ENCODE results near the gene SUMO4.

The SUMO4 gene

GRCh38 chr6:149392093-149392492 is 8.0 kb upstream of the SUMO4 start:
- no peak for DNase-seq

DNA sequence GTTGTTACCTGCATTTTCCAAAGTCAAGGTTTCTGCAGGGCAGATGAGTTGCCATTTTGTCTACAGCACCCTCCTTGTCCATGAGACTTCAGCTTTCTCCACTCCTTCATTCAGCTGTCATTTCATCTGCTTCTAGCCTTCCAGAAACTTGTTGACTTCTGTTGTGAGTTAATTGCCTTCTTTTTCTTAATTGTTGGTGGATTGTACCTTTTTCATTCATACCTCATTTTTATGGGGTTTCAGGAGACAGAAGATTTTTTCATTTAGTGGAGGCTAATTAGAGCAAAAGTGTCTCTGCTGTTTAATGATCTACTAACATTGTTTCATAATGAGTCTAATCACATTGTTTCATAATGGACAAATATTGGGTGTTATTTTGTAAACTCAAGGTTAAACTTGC is 7.5 kb upstream of the SUMO4 start:
- DNase-seq = no peak

DNA sequence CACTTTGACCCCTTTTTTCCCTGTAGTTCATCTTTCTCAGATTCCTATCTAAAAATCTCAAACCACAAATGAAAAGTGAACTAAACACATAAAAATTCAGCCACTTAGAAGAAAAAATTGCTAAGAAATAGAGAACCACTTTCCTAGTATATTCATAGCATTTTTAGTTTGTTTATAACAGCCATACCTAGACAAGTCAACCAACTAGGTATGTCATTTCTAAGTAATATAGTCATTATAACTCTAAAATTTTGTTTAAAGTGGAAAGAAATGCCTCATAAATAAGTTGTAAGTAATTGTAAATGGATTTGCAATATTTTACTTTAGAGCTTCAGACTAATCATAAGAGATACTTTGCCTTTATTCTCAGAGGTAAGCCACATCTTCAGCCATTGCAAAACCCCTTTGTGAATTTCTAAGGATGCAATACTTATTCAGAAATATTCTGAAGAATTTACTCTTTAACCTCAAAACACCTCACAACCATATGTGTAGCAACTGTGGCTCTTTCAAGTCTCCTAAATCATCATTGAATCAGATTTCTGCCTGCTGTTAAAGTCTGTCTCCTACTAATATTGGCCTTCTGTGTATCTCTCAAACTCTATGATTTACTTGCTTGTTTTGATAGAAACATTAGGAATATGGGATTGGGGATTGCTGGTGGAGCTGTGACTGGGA is 6.9 kb upstream of the SUMO4 start:
- DNase-seq = no peak

DNA sequence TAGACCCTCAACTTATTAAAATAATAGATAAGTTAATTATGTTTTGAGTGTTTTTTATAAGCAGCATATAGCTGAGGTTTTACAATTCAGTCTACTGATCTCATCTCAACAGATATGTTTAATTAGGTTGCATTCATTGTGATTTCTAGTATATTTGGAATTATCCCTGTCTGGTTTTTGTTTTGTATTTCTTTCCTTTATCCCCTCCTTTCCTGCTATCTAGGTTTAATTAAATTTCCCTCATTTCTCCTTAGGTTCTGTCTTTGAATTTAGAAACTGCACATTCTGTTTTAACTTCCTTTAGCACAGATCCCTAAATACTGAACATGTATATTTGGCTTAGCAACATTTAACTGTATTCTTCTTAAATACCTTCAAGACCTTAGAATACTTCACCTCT is 4.9 kb upstream of the SUMO4 start:
- no peak for DNase-seq

DNA sequence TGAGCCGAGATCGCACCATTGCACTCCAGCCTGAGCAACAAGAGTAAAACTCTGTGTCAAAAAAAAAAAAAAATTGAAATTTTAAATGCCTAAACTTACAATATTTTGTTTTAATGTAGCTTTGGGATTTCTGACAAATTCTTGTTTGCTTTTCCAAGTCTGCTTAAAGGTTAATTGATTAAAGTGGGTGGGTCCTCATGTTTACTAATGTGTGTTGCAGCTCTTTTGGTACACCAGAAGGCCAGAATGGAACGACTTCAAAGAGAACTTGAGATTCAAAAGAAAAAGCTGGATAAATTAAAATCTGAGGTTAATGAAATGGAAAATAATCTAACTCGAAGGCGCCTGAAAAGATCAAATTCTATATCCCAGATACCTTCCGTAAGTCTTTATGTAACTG is 2.7 kb upstream of the SUMO4 start:
- DNase-seq = no peak

GRCh38 chr6:149403534-149403933 is 3.5 kb downstream of the SUMO4 start:
- no peak for DNase-seq

DNA sequence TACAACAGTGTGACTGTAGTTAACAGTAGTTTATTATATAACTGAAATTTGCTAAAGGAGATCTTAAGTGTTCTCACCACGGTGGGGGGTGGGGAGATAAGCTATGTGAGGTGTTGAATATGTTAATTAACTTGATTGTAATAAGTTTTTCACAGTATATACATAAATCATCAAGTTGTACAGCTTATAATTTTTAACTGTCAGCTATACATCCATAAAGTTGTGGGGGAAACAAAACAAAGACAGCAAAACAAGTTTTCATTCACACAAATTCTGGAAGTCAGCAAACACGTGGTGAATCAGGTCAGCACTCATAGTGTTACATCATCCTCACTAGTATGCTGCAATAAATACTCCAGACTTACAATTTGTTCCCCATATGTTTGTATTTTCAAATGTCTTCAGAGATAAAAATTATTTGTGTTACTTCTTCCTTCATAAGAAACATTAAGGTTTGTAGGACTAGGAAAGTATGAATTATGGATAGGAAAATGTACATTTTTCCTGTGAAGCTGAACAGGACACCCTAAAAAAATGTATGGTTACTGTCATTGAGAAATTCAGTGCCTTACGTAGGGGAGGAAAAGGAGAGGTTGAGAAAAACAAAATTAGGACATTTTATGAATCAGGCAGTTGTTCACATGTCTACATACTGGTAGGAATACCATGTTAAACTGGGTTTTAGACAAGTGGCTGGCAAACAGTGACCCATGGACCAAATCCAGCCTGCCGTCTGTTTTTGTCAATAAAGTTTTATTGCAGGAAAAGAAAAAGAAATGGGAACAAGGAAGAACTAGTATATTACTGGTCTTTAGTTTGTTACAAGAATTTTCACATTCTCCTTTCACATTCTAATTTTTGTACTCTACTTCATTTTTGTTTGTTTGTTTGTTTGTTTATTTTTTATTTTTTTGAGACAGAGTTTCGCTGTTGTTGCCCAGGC is 6.0 kb downstream of the SUMO4 start:
- peak; percentile 87 to 89 for DNase-seq

DNA sequence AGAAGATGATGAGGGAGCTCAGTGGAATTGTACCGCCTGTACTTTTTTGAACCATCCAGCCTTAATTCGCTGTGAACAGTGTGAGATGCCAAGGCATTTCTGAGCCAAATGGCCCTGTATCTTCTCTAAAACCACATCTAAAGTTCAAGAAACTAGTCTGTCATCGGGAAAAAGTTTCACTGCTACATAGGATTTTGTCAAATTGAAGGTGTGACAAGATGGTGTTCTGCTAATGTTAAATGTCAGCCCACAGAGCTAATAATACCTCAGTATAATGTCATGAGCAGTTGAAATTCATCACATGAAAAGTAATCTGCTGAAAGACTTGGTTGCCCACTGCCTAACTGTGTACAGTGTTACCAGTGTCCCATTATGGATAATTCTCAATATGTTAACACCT is 9.6 kb downstream of the SUMO4 start:
- no peak for DNase-seq

DNA sequence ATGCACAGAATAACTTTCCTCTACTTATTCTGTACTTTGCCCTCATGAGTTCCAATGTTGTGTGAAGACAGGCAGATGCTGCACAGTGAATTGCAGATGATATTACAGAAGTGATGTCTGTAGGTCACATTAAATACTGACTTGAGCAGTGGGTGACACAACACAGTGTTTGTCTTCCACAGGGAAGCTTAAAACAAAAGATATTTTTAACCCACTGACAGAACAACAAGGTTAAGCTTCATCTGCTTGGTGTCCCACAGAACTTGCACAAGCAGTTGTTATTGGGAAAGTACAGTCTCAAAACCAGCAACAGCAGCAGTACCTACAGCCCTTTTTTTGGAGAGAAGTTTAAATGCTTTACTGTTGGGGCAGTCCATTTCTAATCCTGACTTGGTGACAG is 10.5 kb downstream of the SUMO4 start:
- peak in 1 of 2 donors; percentile 66 for DNase-seq

- no peak for DNase-seq
Observed at GRCh38 chr6:149414009-149414408, 13.9 kb downstream of the SUMO4 start.

DNA sequence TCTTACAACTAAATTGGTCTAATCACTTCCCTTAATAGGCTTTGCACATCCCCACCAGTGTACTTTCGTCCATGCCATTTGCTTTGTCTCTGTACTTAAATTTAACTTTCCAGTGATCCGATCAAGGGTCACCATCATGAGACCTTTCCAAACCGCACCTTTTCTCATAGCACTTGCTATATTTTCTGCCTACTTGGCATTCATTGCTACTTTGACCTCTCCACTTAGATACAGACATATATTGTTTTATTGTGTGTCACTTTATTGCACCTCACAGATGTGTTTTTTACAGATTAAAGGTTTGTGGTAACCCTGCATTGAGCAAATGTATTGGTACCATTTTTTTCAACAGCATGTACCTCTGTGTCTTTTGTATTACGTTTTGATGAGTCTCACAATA is 14.8 kb downstream of the SUMO4 start:
- no peak for DNase-seq

GRCh38 chr6:149419696-149420404 is 19.8 kb downstream of the SUMO4 start:
- DNase-seq = no peak

DNA sequence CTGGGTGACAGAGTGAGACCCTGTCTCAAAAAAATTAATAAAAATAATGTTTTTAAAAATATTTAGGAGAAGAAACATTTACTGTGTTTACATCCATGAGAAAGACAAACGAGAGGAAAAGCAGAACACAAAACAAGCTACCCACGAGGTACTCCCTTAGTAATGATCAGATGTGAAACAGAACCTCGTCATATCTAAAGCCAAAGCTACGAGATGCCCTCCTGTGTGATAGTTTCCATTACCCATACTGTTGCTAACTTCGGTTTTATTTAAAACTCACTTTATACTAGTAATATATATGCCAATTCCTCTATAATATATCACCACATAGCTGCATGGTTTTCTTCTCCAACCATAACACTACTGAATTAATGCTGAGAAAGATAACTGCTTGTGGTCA is 21.1 kb downstream of the SUMO4 start:
- no peak for DNase-seq

- no peak for DNase-seq
Observed at GRCh38 chr6:149422581-149422980, 22.5 kb downstream of the SUMO4 start.

- DNase-seq = no peak
Observed at GRCh38 chr6:149423964-149424440, 23.9 kb downstream of the SUMO4 start.

- no peak for DNase-seq
Observed at GRCh38 chr6:149425224-149425623, 25.2 kb downstream of the SUMO4 start.

- DNase-seq = no peak
Observed at GRCh38 chr6:149425754-149426153, 25.7 kb downstream of the SUMO4 start.

DNA sequence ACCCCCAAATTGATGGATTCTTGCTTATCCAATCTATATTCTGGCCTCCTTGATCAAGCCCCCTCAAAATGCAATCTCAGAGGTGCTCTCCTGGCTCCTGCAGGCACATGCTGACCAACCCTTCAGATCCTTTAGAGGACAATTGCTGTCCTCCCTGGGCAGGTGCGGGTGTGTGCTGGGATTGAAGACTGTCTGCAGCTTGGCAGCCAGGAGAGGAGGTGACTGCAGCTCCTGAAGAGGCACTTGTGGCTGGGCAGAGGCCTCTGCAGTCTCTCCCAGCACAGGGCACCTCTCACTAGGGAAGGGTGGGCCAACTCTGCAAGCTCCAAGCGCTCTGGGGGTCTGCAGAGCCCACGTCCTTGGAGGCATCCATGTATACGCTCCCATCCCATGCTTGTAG is 28.5 kb downstream of the SUMO4 start:
- no peak for DNase-seq

GRCh38 chr6:149429427-149430360 is 29.6 kb downstream of the SUMO4 start:
- no peak for DNase-seq

DNA sequence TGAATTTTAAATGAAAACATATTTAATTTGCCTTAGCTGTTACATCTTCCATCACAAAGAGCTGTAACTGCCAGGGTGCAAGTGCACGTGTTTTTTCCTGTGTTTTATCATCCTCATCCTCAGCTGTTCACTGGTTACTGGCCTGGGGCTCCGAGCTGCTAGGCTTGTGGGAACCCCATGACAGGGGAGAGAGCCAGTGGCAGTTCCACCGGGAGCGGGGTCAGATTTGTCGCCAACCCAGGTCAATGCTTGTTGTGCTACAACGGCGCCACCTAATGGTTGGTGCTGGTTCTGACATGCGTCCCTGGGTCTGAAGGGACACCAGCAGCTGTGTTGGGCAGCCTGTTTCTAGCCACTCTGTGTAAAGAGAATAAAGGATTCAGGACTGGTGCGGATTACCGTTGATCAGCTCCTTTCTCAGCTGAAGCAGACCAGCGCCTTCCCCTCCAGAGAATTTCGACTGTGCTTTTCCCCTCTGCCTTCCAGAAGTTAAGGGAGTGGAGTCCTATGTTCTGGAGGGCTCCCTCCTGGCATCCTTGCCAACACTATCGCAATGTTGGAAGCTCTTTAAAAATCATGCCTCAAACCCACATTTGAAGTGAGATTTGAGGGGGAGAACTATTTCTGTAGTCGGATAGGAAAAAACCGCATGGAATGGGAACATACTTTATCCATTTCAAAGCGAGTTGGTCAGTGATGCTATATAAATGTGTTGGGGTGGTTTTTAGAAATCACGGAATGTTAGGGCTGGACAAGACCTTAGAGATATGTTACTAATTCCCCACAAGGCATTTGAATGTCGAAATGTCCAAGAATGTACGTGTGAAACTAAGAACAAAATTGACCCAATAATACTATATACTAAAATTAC is 32.1 kb downstream of the SUMO4 start:
- peak; percentile 75 to 98 for DNase-seq

DNA sequence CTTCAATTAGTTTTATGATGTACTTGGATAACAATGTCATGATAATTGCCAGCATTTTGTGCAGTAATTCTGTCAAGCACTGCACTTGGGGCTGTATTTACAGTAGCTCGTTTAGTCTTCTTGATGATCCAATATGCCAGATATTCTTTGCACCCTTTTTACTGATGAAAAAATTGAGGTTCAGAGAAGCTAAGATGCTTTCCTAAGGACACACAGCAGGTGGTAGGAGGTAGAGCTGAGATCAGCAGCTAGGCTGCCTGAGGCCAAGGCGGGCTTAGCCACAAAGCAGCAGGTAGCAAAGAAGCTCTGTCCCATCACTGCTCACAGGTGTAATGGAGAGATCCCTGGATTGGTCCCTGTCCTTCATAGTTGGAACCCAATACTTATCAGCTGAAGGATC is 33.3 kb downstream of the SUMO4 start:
- DNase-seq = no peak

All from inflammatory macrophage treated with lipopolysaccharide for 1 hour (primary cell).